IMR-90 (cell line): ENCODE results near the gene SLC66A2. TPM values are rescaled to one million over a fixed set of nuclear protein-coding genes. Genes with fewer than 3 reads are reported as not detected.

Experiments used
- ATAC-seq: fragments of 200-7000 bp; cut with Tn5 transposase; 2 replicates; pipeline ENCODE4 v1.9.1; 2020; ENCODE audit warnings: low read depth, mild to moderate bottlenecking, moderate library complexity
- BruUV-seq: library from RNA; stranded (reverse); fragments of 400-500 nt; replicated peaks from 2 replicates; lab custom pipeline; 2021; lab: Mats Ljungman, UMichigan
- CTCF ChIA-PET: fragments of 300-600 bp; formaldehyde crosslinking; extraction: SDS; loops from one replicate; lab custom pipeline; 2021; ENCODE audit warnings: antibody characterized with exemption; lab: Yijun Ruan, JAX
- POLR2A ChIA-PET: fragments of 300-600 bp; sonication (Branson Sonifier 250); formaldehyde crosslinking; loops from one replicate; lab custom pipeline; 2022; ENCODE audit warnings: antibody characterized with exemption; ENCODE audit not compliant: unreplicated experiment; lab: Charles Lee
- DNase-seq: peaks from one replicate; pipeline ENCODE4 v3.0.0; 2013
- H2AFZ ChIP-seq: replicated peaks from 2 replicates; pipeline ENCODE3; 2013; ENCODE audit warnings: low read length, mild to moderate bottlenecking; ENCODE audit not compliant: poor library complexity
- H2AK5ac ChIP-seq: 2 replicates; pipeline ENCODE4 v1.6.1; 2013; ENCODE audit warnings: low read depth, low read length, inconsistent platforms
- H2AK9ac ChIP-seq: replicated peaks from 2 replicates; pipeline ENCODE3; 2013; ENCODE audit warnings: mild to moderate bottlenecking, low read depth, low read length, moderate library complexity; ENCODE audit not compliant: poor library complexity
- H2BK120ac ChIP-seq: 2 replicates; pipeline ENCODE4 v1.6.1; 2013; ENCODE audit warnings: low read depth, low read length, inconsistent platforms
- H2BK15ac ChIP-seq: 3 replicates; pipeline ENCODE4 v1.6.1; 2013; ENCODE audit warnings: low read depth, low read length, inconsistent platforms
- H2BK20ac ChIP-seq: 2 replicates; pipeline ENCODE4 v1.6.1; 2013; ENCODE audit warnings: low read depth, mild to moderate bottlenecking, inconsistent platforms, low read length, moderate library complexity
- H2BK5ac ChIP-seq: 2 replicates; pipeline ENCODE4 v1.6.1; 2013; ENCODE audit warnings: mild to moderate bottlenecking, low read depth, low read length, inconsistent platforms; ENCODE audit not compliant: poor library complexity, severe bottlenecking
- H3K14ac ChIP-seq: replicated peaks from 2 replicates; pipeline ENCODE4 v1.6.1; 2013; ENCODE audit warnings: low read depth, low read length, inconsistent platforms
- H3K18ac ChIP-seq: 2 replicates; pipeline ENCODE4 v1.6.1; 2013; ENCODE audit warnings: low read depth, low read length, control low read depth
- H3K23ac ChIP-seq: 2 replicates; pipeline ENCODE4 v1.6.1; 2013; ENCODE audit warnings: low read depth, low read length, inconsistent platforms
- H3K27ac ChIP-seq: 2 replicates; pipeline ENCODE4 v1.5.1; 2013; ENCODE audit warnings: mild to moderate bottlenecking, control low read depth, low read length; ENCODE audit not compliant: insufficient read depth
- H3K27me3 ChIP-seq: 2 replicates; pipeline ENCODE4 v1.6.1; 2013; ENCODE audit warnings: low read length; ENCODE audit not compliant: control insufficient read depth, insufficient read depth
- H3K36me3 ChIP-seq: 2 replicates; pipeline ENCODE4 v1.6.1; 2013; ENCODE audit warnings: low read length, mixed read lengths; ENCODE audit not compliant: control insufficient read depth, insufficient read depth
- H3K4ac ChIP-seq: 2 replicates; pipeline ENCODE4 v1.6.1; 2013; ENCODE audit warnings: low read depth, low read length, inconsistent platforms
- H3K4me1 ChIP-seq: 2 replicates; pipeline ENCODE4 v1.6.1; 2013; ENCODE audit warnings: low read length, mixed read lengths; ENCODE audit not compliant: control insufficient read depth, insufficient read depth
- H3K4me2 ChIP-seq: 2 replicates; pipeline ENCODE4 v1.6.1; 2013; ENCODE audit warnings: low read depth, mild to moderate bottlenecking, control low read depth, low read length, moderate library complexity
- H3K4me3 ChIP-seq: 2 replicates; pipeline ENCODE4 v1.5.1; 2013; ENCODE audit warnings: low read depth, mild to moderate bottlenecking, control low read depth, low read length, moderate library complexity; ENCODE audit not compliant: insufficient read depth
- H3K56ac ChIP-seq: 2 replicates; pipeline ENCODE4 v1.6.1; 2013; ENCODE audit warnings: low read length, inconsistent platforms; ENCODE audit not compliant: insufficient read depth; ENCODE audit errors: extremely low read depth
- H3K79me1 ChIP-seq, 2 experiments: 2 replicates each; pipeline ENCODE4 v1.6.1; 2013; ENCODE audit warnings: low read length in 2 of 2, inconsistent platforms in 1 of 2, low read depth in 1 of 2
- H3K9ac ChIP-seq: 2 replicates; pipeline ENCODE4 v1.6.1; 2013; ENCODE audit warnings: low read depth, low read length, control low read depth
- H3K9me1 ChIP-seq: 2 replicates; pipeline ENCODE4 v1.6.1; 2013; ENCODE audit warnings: low read length, inconsistent platforms; ENCODE audit not compliant: insufficient read depth
- H3K9me3 ChIP-seq: 2 replicates; pipeline ENCODE4 v1.6.1; 2013; ENCODE audit warnings: low read length; ENCODE audit not compliant: control insufficient read depth, insufficient read depth
- H4K20me1 ChIP-seq: 2 replicates; pipeline ENCODE4 v1.6.1; 2013; ENCODE audit warnings: low read length, inconsistent platforms; ENCODE audit not compliant: insufficient read depth
- H4K5ac ChIP-seq: 2 replicates; pipeline ENCODE4 v1.6.1; 2013; ENCODE audit warnings: mild to moderate bottlenecking, low read depth, low read length, control low read depth
- H4K8ac ChIP-seq, 2 experiments: 2 replicates each; pipeline ENCODE4 v1.6.1; 2013; ENCODE audit warnings: low read depth in 2 of 2, low read length in 2 of 2, control low read depth in 1 of 2, inconsistent platforms in 1 of 2
- H4K91ac ChIP-seq: 2 replicates; pipeline ENCODE4 v1.6.1; 2013; ENCODE audit warnings: low read depth, low read length, inconsistent platforms; ENCODE audit not compliant: insufficient read depth
- BHLHE40 ChIP-seq: fragments of 150-350 bp; IDR thresholded peaks from 2 replicates; pipeline ENCODE4 v1.6.1; 2016; ENCODE audit warnings: mild to moderate bottlenecking, low read depth, low read length
- CHD1 ChIP-seq: IDR thresholded peaks from 2 replicates; pipeline ENCODE4 v1.6.1; 2012; ENCODE audit warnings: low read depth, low read length, improper control_type of control experiment
- CTCF ChIP-seq: conservative IDR thresholded peaks from 2 replicates; pipeline ENCODE4 v1.5.1; 2012; ENCODE audit warnings: mild to moderate bottlenecking, low read depth, low read length, improper control_type of control experiment
- MAFK ChIP-seq: IDR thresholded peaks from 2 replicates; pipeline ENCODE4 v1.6.1; 2012; ENCODE audit warnings: low read depth, low read length, improper control_type of control experiment
- MAZ ChIP-seq: IDR thresholded peaks from 2 replicates; pipeline ENCODE4 v1.6.1; 2012; ENCODE audit warnings: low read depth, mild to moderate bottlenecking, low read length, improper control_type of control experiment, moderate library complexity, borderline replicate concordance
- POLR2A ChIP-seq: IDR thresholded peaks from 2 replicates; pipeline ENCODE4 v1.6.1; 2012; ENCODE audit warnings: mild to moderate bottlenecking, low read depth, low read length
- RAD21 ChIP-seq: IDR thresholded peaks from 2 replicates; pipeline ENCODE4 v1.6.1; 2012; ENCODE audit warnings: low read length, improper control_type of control experiment
- RCOR1 ChIP-seq: IDR thresholded peaks from 2 replicates; pipeline ENCODE4 v1.6.1; 2012; ENCODE audit warnings: mild to moderate bottlenecking, low read length, improper control_type of control experiment; ENCODE audit not compliant: insufficient replicate concordance
- RFX5 ChIP-seq: IDR thresholded peaks from 2 replicates; pipeline ENCODE4 v1.8.0; 2012; ENCODE audit warnings: low read depth, mild to moderate bottlenecking, low read length, moderate library complexity
- SMC3 ChIP-seq: fragments of 150-350 bp; IDR thresholded peaks from 2 replicates; pipeline ENCODE4 v1.6.1; 2016; ENCODE audit warnings: low read depth, mild to moderate bottlenecking, antibody characterized with exemption, low read length, moderate library complexity
- USF2 ChIP-seq: fragments of 150-350 bp; IDR thresholded peaks from 2 replicates; pipeline ENCODE4 v1.6.1; 2017; ENCODE audit warnings: mild to moderate bottlenecking, antibody characterized with exemption, low read length, low read depth
- WGBS, 2 experiments: methylation state at CpG; one replicate each; pipeline versions ENCODE4 v1.1.5 to v1.1.7; 2013; ENCODE audit warnings: missing lambda C conversion rate in 2 of 2; ENCODE audit not compliant: insufficient read length in 1 of 2; ENCODE audit errors: extremely low coverage in 2 of 2; 5-methylcytosine and 5-hydroxymethylcytosine counted together
- dilution Hi-C: fragments of 300-500 bp; cut with HindIII; formaldehyde crosslinking; loops from one replicate; pipeline ENCODE4 v1.14.3; 2018; ENCODE audit warnings: low sequenced_read_pairs; ENCODE audit not compliant: unreplicated experiment
- in situ Hi-C: fragments of 300-500 bp; cut with MboI; formaldehyde crosslinking; loops from 3 replicates; pipeline ENCODE4 v1.14.3; 2019; ENCODE audit warnings: low sequenced_read_pairs, inconsistent platforms, mixed read lengths
- intact Hi-C: fragments of 100-400 bp; cut with micrococcal nuclease; formaldehyde crosslinking; loops from 2 replicates; pipeline ENCODE4 v1.10.0; 2022
- polyA plus RNA-seq, 3 experiments: library from polyadenylated mRNA; depleted of rRNA; stranded (reverse); fragments of >200 nt; gene quantifications; 2 replicates each; pipeline ENCODE4 v1.2.3, GENCODE V29; 2012; ENCODE audit warnings: low replicate concordance in 1 of 3
- total RNA-seq: library from RNA; depleted of rRNA; stranded (reverse); fragments of >200 nt; gene quantifications from 2 replicates; pipeline ENCODE4 v1.2.3, GENCODE V29; 2012

Gene SLC66A2
- total and polyA plus RNA-seq, 2 of the 4 experiments (the other 2 are of a cell fraction), result 17.6 to 23.5 TPM

- TF ChIP-seq BHLHE40, result no peak
- TF ChIP-seq RCOR1, result no peak
- TF ChIP-seq SMC3, result no peak
- TF ChIP-seq MAFK, result no peak
- no peak for TF ChIP-seq MAZ
- TF ChIP-seq CHD1, result no peak
- TF ChIP-seq RAD21, result no peak
- TF ChIP-seq USF2, result no peak
- no peak for TF ChIP-seq CTCF
- TF ChIP-seq RFX5, result no peak
- no peak for TF ChIP-seq POLR2A
- Histone ChIP-seq H2AFZ (no peak overlapping the region), H3K4me3 (no peak overlapping the region), H4K5ac (no peak overlapping the region), H3K79me1 (peaks cover 27 to 69% of the 10 kb centered on the region in 2 experiments), H4K91ac (no peak overlapping the region), H3K23ac (no peak overlapping the region), H2BK5ac (no peak overlapping the region), H3K36me3 (peaks cover 47% of the 10 kb centered on the region), H3K27me3 (no peaks in the 10 kb centered on the region), H2AK5ac (no peak overlapping the region), H4K8ac (no peak overlapping the region), H3K56ac (no peak overlapping the region), H3K27ac (no peak overlapping the region), H3K9me1 (peaks cover 8% of the 10 kb centered on the region), H3K4ac (no peak overlapping the region), H2AK9ac (no peak overlapping the region), H3K4me1 (no peaks in the 10 kb centered on the region), H3K18ac (no peak overlapping the region), H3K14ac (no peak overlapping the region), H2BK120ac (no peak overlapping the region), H3K9ac (no peak overlapping the region), H3K4me2 (no peak overlapping the region), H4K20me1 (peaks cover 52% of the 10 kb centered on the region), H3K9me3 (peaks cover 9% of the 10 kb centered on the region), H2BK20ac (no peak overlapping the region), H2BK15ac (no peak overlapping the region)
- in situ Hi-C loops, result no loop called here
- POLR2A ChIA-PET, result no interaction called here
- WGBS, 2 experiments, result no CpG with 5 or more reads among the region's 12 CpGs
- CTCF ChIA-PET, result no interaction called here
- dilution Hi-C loops, result no loop called here
- intact Hi-C loops, result no loop called here
- ATAC-seq (no peak), DNase-seq (no peak)
- no TSS peak for BruUV-seq
These were observed 14.8 kb downstream of the SLC66A2 start for GRCh38 chr18:79936641-79937040.
